HEK293 (cell line): ENCODE results near the gene ACACB.

Experiments
- CTCF ChIA-PET: fragments of 350-600 bp; formaldehyde crosslinking; extraction: SDS; loops from one replicate; lab custom pipeline; 2021; ENCODE audit warnings: antibody characterized with exemption; lab: Yijun Ruan, JAX
- POLR2A ChIA-PET: fragments of 300-600 bp; formaldehyde crosslinking; extraction: SDS; loops from one replicate; lab custom pipeline; 2020; ENCODE audit warnings: antibody characterized with exemption, inconsistent platforms; lab: Yijun Ruan, JAX
- H3K27ac ChIP-seq: fragments of 200-500 bp; sonication (Bioruptor generic); 2 replicates; pipeline ENCODE4 v1.5.1; 2014; ENCODE audit warnings: low read depth, low read length, control low read depth, inconsistent platforms; ENCODE audit errors: extremely low read depth
- H3K36me3 ChIP-seq, 2 experiments: fragments of 200-500 bp in 1 of 2; sonication (Bioruptor generic) in 1 of 2; 1 replicate in 1 of 2; 2 replicates in 1 of 2; pipeline ENCODE4 v1.5.1; 2014 to 2017; ENCODE audit warnings: inconsistent platforms in 2 of 2, low read length in 2 of 2; ENCODE audit not compliant: control insufficient read depth in 2 of 2, insufficient read depth in 1 of 2
- H3K4me1 ChIP-seq: fragments of 200-500 bp; sonication (Bioruptor generic); 2 replicates; pipeline ENCODE4 v1.5.1; 2014; ENCODE audit warnings: mild to moderate bottlenecking, low read length, inconsistent platforms; ENCODE audit not compliant: control insufficient read depth, insufficient read depth
- H3K4me3 ChIP-seq: 2 replicates; pipeline ENCODE4 v1.5.1; 2011; ENCODE audit warnings: low read depth, mild to moderate bottlenecking, control low read depth, low read length, moderate library complexity
- H3K9me3 ChIP-seq: fragments of 200-500 bp; sonication (Bioruptor generic); 2 replicates; pipeline ENCODE4 v1.5.1; 2014; ENCODE audit warnings: low read depth, low read length, inconsistent platforms; ENCODE audit not compliant: control insufficient read depth, insufficient read depth
- OSR2 ChIP-seq: fragments of 450-650 bp; formaldehyde crosslinking; IDR thresholded peaks from 2 replicates; pipeline ENCODE4 v1.5.1; 2016; ENCODE audit warnings: missing biosample characterization, missing genetic modification characterization
- PRDM2 ChIP-seq: fragments of 450-650 bp; formaldehyde crosslinking; IDR thresholded peaks from 2 replicates; pipeline ENCODE4 v1.5.1; 2016; ENCODE audit warnings: missing biosample characterization, missing genetic modification characterization, borderline replicate concordance
- PRDM6 ChIP-seq: fragments of 450-650 bp; formaldehyde crosslinking; IDR thresholded peaks from 2 replicates; pipeline ENCODE4 v1.5.1; 2017; ENCODE audit warnings: missing biosample characterization, missing genetic modification characterization
- ZBTB1 ChIP-seq: fragments of 450-650 bp; formaldehyde crosslinking; IDR thresholded peaks from 2 replicates; pipeline ENCODE4 v1.5.1; 2016; ENCODE audit warnings: missing biosample characterization, missing genetic modification characterization
- ZNF121 ChIP-seq: fragments of 450-650 bp; formaldehyde crosslinking; IDR thresholded peaks from 2 replicates; pipeline ENCODE4 v1.5.1; 2016; ENCODE audit warnings: missing biosample characterization, missing genetic modification characterization
- ZNF248 ChIP-seq: fragments of 450-650 bp; formaldehyde crosslinking; IDR thresholded peaks from 2 replicates; pipeline ENCODE4 v1.5.1; 2017; ENCODE audit warnings: missing biosample characterization, missing genetic modification characterization
- ZNF311 ChIP-seq: fragments of 450-650 bp; formaldehyde crosslinking; IDR thresholded peaks from 2 replicates; pipeline ENCODE4 v1.5.1; 2017; ENCODE audit warnings: missing biosample characterization, missing genetic modification characterization, borderline replicate concordance
- ZNF518A ChIP-seq: fragments of 450-650 bp; formaldehyde crosslinking; conservative IDR thresholded peaks from 2 replicates; pipeline ENCODE4 v1.5.1; 2016; ENCODE audit warnings: low read depth, missing biosample characterization, missing genetic modification characterization
- ZNF629 ChIP-seq: fragments of 450-650 bp; formaldehyde crosslinking; IDR thresholded peaks from 2 replicates; pipeline ENCODE4 v1.5.1; 2017; ENCODE audit warnings: missing biosample characterization, missing genetic modification characterization
- ZNF677 ChIP-seq: fragments of 450-650 bp; IDR thresholded peaks from 2 replicates; pipeline ENCODE4 v1.5.0; 2018; ENCODE audit warnings: missing biosample characterization, mild to moderate bottlenecking, missing genetic modification characterization, moderate library complexity
- ZNF785 ChIP-seq: fragments of 450-650 bp; formaldehyde crosslinking; IDR thresholded peaks from 2 replicates; pipeline ENCODE4 v1.5.1; 2016; ENCODE audit warnings: missing biosample characterization, missing genetic modification characterization
- ZSCAN30 ChIP-seq: fragments of 450-650 bp; IDR thresholded peaks from 2 replicates; pipeline ENCODE4 v1.5.1; 2018; ENCODE audit warnings: missing biosample characterization, mild to moderate bottlenecking, missing genetic modification characterization, moderate library complexity
- TF ChIP-seq, protein P1 (sequence below): fragments of 450-650 bp; formaldehyde crosslinking; IDR thresholded peaks from 2 replicates; pipeline ENCODE4 v1.5.1; 2016; ENCODE audit warnings: missing biosample characterization, missing genetic modification characterization

Gene ACACB

GRCh38 chr12:109256011-109256410 is 139.6 kb downstream of the ACACB start (continued):
- TF ChIP-seq PRDM2: no peak

DNA sequence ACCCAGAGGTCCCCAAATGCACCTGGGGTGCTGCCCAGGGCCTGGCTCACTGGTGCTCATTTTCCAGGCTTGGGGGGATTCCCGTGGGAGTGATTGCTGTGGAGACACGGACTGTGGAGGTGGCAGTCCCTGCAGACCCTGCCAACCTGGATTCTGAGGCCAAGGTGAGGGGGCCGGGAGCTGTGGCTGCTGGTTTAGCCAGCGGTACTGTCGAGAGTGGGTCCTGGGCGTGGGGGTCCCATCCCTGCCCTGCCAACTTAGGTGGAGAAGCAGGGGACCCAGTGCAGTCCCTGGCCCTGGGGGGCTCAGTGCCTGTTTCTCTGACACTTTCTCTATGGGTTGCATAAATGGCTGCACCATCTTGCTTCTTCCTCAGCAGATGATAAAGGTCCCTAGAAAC is 141.8 kb downstream of the ACACB start:
- TF ChIP-seq ZBTB1 (no peak), ZSCAN30 (tag by site-specific recombination) (no peak), ZNF785 (tag by site-specific recombination) (no peak), ZNF311 (tag by site-specific recombination) (no peak), OSR2 (no peak), ZNF629 (tag by site-specific recombination) (no peak), PRDM6 (no peak), ZNF248 (tag by site-specific recombination) (no peak)
- Histone ChIP-seq H3K4me3 (no peak overlapping the region), H3K36me3 (peaks cover 0 to 11% of the 10 kb centered on the region in 2 experiments; a peak in 2 of 3 replicates), H3K27ac (no peak overlapping the region), H3K4me1 (no peaks in the 10 kb centered on the region), H3K9me3 (no peaks in the 10 kb centered on the region)
- CTCF ChIA-PET: interaction anchor here (1.3 kb wide), 1 partner anchor 146 kb away, joined by 6 read pairs; no protein-coding TSS in a partner anchor
- POLR2A ChIA-PET: no interaction called here

GRCh38 chr12:109258607-109259544 is 142.5 kb downstream of the ACACB start:
- peaks cover 0 to 7% of the 10 kb centered on the region in 2 experiments; a peak in 2 of 3 replicates for H3K36me3 ChIP-seq
- H3K27ac ChIP-seq: no peak overlapping the region
- H3K4me3 ChIP-seq: no peak overlapping the region
- H3K4me1 ChIP-seq: no peaks in the 10 kb centered on the region
- POLR2A ChIA-PET: no interaction called here
- no peaks in the 10 kb centered on the region for H3K9me3 ChIP-seq
- CTCF ChIA-PET: interaction anchor here (1.2 to 1.3 kb wide), 2 partner anchors 127 to 147 kb away, joined by 3 to 6 read pairs; no protein-coding TSS in a partner anchor
- TF ChIP-seq ZNF518A (tag by site-specific recombination): no peak
- peak; percentile 77 for TF ChIP-seq ZNF121 (tag by site-specific recombination)
- TF ChIP-seq, protein P1, sequence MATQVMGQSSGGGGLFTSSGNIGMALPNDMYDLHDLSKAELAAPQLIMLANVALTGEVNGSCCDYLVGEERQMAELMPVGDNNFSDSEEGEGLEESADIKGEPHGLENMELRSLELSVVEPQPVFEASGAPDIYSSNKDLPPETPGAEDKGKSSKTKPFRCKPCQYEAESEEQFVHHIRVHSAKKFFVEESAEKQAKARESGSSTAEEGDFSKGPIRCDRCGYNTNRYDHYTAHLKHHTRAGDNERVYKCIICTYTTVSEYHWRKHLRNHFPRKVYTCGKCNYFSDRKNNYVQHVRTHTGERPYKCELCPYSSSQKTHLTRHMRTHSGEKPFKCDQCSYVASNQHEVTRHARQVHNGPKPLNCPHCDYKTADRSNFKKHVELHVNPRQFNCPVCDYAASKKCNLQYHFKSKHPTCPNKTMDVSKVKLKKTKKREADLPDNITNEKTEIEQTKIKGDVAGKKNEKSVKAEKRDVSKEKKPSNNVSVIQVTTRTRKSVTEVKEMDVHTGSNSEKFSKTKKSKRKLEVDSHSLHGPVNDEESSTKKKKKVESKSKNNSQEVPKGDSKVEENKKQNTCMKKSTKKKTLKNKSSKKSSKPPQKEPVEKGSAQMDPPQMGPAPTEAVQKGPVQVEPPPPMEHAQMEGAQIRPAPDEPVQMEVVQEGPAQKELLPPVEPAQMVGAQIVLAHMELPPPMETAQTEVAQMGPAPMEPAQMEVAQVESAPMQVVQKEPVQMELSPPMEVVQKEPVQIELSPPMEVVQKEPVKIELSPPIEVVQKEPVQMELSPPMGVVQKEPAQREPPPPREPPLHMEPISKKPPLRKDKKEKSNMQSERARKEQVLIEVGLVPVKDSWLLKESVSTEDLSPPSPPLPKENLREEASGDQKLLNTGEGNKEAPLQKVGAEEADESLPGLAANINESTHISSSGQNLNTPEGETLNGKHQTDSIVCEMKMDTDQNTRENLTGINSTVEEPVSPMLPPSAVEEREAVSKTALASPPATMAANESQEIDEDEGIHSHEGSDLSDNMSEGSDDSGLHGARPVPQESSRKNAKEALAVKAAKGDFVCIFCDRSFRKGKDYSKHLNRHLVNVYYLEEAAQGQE (tag by site-specific recombination): peak; percentile 88
- no peak for TF ChIP-seq ZNF677 (tag by site-specific recombination)
